Testis (tissue), 2 donors: Measurements from ENCODE around the gene CDK14.
"Not testable (repeated sequence)": the region's sequence is repeated elsewhere in the genome, so short reads cannot be mapped to it uniquely, and the experiment has no call there.

Experiments used
- POLR2A ChIP-seq: fragments of 450-650 bp; IDR thresholded peaks from one replicate; pipeline ENCODE4 v1.6.1; 2017; ENCODE audit warnings: antibody characterized with exemption, mild to moderate bottlenecking, moderate library complexity
- TF ChIP-seq, protein P1 (sequence below), 3 experiments: fragments of 450-650 bp in 2 of 3; fragments of 200-600 bp in 1 of 3; sonication (generic) in 1 of 3; IDR thresholded peaks; one replicate each; pipeline ENCODE4 v1.5.1; 2016 to 2019; ENCODE audit warnings: antibody characterized with exemption in 3 of 3, mild to moderate bottlenecking in 2 of 3, moderate library complexity in 1 of 3

DNA sequence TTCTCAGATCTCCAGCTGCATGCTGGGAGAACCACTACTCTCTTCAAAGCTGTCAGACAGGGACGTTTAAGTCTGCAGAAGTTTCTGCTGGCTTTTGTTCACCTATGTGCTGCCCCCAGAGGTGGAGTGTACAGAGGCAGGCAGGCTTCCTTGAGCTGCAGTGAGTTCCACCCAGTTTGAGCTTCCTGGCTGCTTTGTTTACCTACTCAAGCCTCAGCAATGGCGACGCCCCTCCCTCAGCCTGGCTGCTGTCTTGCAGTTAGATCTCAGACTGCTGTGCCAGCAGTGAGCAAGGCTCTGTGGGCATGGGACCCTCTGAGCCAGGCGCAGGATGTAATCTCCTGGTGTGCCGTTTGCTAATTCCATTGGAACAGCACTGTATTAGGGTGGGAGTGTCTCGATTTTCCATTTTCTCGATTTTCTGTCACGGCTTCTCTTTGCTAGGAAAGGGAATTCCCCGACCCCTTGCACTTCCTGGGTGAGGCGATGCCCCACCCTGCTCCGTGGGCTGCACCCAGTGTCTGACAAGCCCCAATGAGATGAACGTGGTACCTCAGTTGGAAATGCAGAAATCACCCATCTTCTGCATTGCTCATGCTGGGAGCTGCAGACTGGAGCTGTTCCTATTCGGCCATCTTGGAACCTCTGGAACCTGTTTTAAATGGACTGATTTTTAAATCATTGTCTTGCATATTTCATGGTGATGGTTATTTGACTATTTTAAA is 332.7 kb downstream of the CDK14 start:
- TF ChIP-seq, protein P1, sequence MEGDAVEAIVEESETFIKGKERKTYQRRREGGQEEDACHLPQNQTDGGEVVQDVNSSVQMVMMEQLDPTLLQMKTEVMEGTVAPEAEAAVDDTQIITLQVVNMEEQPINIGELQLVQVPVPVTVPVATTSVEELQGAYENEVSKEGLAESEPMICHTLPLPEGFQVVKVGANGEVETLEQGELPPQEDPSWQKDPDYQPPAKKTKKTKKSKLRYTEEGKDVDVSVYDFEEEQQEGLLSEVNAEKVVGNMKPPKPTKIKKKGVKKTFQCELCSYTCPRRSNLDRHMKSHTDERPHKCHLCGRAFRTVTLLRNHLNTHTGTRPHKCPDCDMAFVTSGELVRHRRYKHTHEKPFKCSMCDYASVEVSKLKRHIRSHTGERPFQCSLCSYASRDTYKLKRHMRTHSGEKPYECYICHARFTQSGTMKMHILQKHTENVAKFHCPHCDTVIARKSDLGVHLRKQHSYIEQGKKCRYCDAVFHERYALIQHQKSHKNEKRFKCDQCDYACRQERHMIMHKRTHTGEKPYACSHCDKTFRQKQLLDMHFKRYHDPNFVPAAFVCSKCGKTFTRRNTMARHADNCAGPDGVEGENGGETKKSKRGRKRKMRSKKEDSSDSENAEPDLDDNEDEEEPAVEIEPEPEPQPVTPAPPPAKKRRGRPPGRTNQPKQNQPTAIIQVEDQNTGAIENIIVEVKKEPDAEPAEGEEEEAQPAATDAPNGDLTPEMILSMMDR (IDR thresholded peaks at IDR 0.05), result not testable (repeated sequence)
- not testable (repeated sequence) for TF ChIP-seq POLR2A
